Smooth muscle cell (in vitro differentiated cells): ENCODE results near the gene TIGD1. TPM values are rescaled to one million over a fixed set of nuclear protein-coding genes. Genes with fewer than 3 reads are reported as not detected.
"Not testable (repeated sequence)": the region's sequence is repeated elsewhere in the genome, so short reads cannot be mapped to it uniquely, and the experiment has no call there.

Experiments used
- DNase-seq: peaks from one replicate; lab custom pipeline; 2025; ENCODE audit not compliant: unreplicated experiment; lab: John Stamatoyannopoulos, UW
- H2AFZ ChIP-seq: fragments of 200-600 bp; sonication (generic); 2 replicates; pipeline ENCODE4 v1.6.0; 2016; ENCODE audit warnings: antibody characterized with exemption, low read depth, mild to moderate bottlenecking
- H3F3A ChIP-seq: fragments of 200-600 bp; sonication (generic); 2 replicates; pipeline ENCODE4 v1.6.0; 2017; ENCODE audit warnings: antibody characterized with exemption, low read depth
- H3K27ac ChIP-seq: fragments of 200-600 bp; sonication (generic); 2 replicates; pipeline ENCODE4 v1.5.1; 2016; ENCODE audit warnings: low read depth, mild to moderate bottlenecking
- H3K27me3 ChIP-seq: fragments of 200-600 bp; sonication (generic); 2 replicates; pipeline ENCODE4 v1.6.1; 2016; ENCODE audit warnings: low read depth, mild to moderate bottlenecking
- H3K36me3 ChIP-seq: fragments of 200-600 bp; sonication (generic); 2 replicates; pipeline ENCODE4 v1.5.1; 2016; ENCODE audit warnings: low read depth
- H3K4me1 ChIP-seq: fragments of 200-600 bp; sonication (generic); 2 replicates; pipeline ENCODE4 v1.5.1; 2016; ENCODE audit warnings: low read depth
- H3K4me2 ChIP-seq: fragments of 200-600 bp; sonication (generic); 2 replicates; pipeline ENCODE4 v1.6.0; 2016; ENCODE audit warnings: mild to moderate bottlenecking
- H3K4me3 ChIP-seq: fragments of 200-600 bp; sonication (generic); 2 replicates; pipeline ENCODE4 v1.5.1; 2016; ENCODE audit warnings: mild to moderate bottlenecking
- H3K79me2 ChIP-seq: fragments of 200-600 bp; sonication (generic); 2 replicates; pipeline ENCODE4 v1.6.0; 2016; ENCODE audit warnings: low read depth, mild to moderate bottlenecking
- H3K9ac ChIP-seq: fragments of 200-600 bp; sonication (generic); 2 replicates; pipeline ENCODE4 v1.6.0; 2016; ENCODE audit warnings: low read depth
- H3K9me3 ChIP-seq: fragments of 200-600 bp; sonication (generic); replicated peaks from 2 replicates; pipeline ENCODE4 v1.5.1; 2016; ENCODE audit warnings: low read depth
- H4K20me1 ChIP-seq: fragments of 200-600 bp; sonication (generic); 2 replicates; pipeline ENCODE4 v1.6.0; 2016; ENCODE audit warnings: low read depth
- CTCF ChIP-seq: fragments of 200-600 bp; sonication (generic); IDR thresholded peaks from 2 replicates; pipeline ENCODE4 v1.5.1; 2017; ENCODE audit warnings: borderline replicate concordance, mild to moderate bottlenecking, antibody characterized with exemption; ENCODE audit not compliant: insufficient read depth, poor library complexity, severe bottlenecking
- WGBS: methylation state at CpG from one replicate; pipeline ENCODE4 v1.1.7; 2016; ENCODE audit warnings: low lambda C conversion rate; 5-methylcytosine and 5-hydroxymethylcytosine counted together
- polyA plus RNA-seq: library from polyadenylated mRNA; unstranded; fragments of >200 nt; fragmentation: Nextera tagmentation; extraction: Ambion mirVana; gene quantifications from 2 replicates; pipeline ENCODE4 v1.2.1, GENCODE V29; 2016
- total RNA-seq: library from RNA; depleted of rRNA; stranded (reverse); fragments of >200 nt; gene quantifications from 2 replicates; pipeline ENCODE4 v1.2.3, GENCODE V29; 2014

Gene TIGD1
- total and polyA plus RNA-seq, 2 experiments from 2014 or later = 2.9 to 8.1 TPM

- no peak for TF ChIP-seq CTCF
- no peaks in the 10 kb centered on the region for H3K36me3 ChIP-seq
Observed at GRCh38 chr2:232534940-232535651, 15.3 kb downstream of the TIGD1 start.

GRCh38 chr2:232533944-232534710 lies 16.2 kb downstream of the TIGD1 start:
- Histone ChIP-seq H3K79me2 (no peaks in the 10 kb centered on the region), H3K27ac (no peak overlapping the region), H2AFZ (no peak overlapping the region), H3K4me1 (peaks cover under 1% of the 10 kb centered on the region), H3K36me3 (no peaks in the 10 kb centered on the region), H3K4me3 (no peak overlapping the region), H3F3A (no peaks in the 10 kb centered on the region), H3K9me3 (no peaks in the 10 kb centered on the region), H4K20me1 (no peaks in the 10 kb centered on the region), H3K4me2 (no peak overlapping the region), H3K27me3 (no peaks in the 10 kb centered on the region), H3K9ac (no peak overlapping the region)
- no peak for DNase-seq
- 74% methylated on average over 13 of the region's 13 CpGs for whole genome bisulfite sequencing
- TF ChIP-seq CTCF = no peak

More at GRCh38 chr2:232534940-232535651, 15.3 kb downstream of the TIGD1 start:
- H3K9me3 ChIP-seq = no peaks in the 10 kb centered on the region
- peaks cover 6% of the 10 kb centered on the region for H3K4me1 ChIP-seq
- H3K9ac ChIP-seq = no peak overlapping the region
- no peak overlapping the region for H3K4me3 ChIP-seq
- no peaks in the 10 kb centered on the region for H3F3A ChIP-seq
- no peak overlapping the region for H3K27ac ChIP-seq
- H3K27me3 ChIP-seq = no peaks in the 10 kb centered on the region
- H4K20me1 ChIP-seq = no peaks in the 10 kb centered on the region
- H3K4me2 ChIP-seq = peak overlapping the region; percentile 17
- no peak for DNase-seq
- WGBS = 79% methylated on average over 14 of the region's 14 CpGs
- no peaks in the 10 kb centered on the region for H3K79me2 ChIP-seq
- H2AFZ ChIP-seq = no peak overlapping the region

DNA sequence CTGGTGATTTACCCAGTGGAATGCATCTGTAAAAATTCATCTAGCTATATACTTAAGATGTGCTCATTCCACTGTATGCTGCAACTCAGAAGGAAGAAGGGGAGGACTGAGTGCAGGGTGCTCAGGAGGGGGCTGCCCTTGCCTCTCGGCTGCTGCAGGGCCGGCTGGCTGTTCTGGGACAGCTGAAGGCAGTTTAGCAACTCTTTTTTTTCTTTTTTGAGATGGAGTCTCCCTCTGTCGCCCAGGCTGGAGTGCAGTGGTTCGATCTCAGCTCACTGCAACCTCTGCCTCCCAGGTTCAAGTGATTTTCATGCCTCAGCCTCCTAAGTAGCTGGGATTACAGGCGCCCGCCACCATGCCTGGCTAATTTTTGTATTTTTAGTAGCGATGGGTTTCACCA lies 17.5 kb downstream of the TIGD1 start:
- H4K20me1 ChIP-seq, H3K9ac ChIP-seq, H3F3A ChIP-seq, H3K4me2 ChIP-seq, H3K4me3 ChIP-seq, H2AFZ ChIP-seq, H3K9me3 ChIP-seq, H3K27ac ChIP-seq, H3K4me1 ChIP-seq, H3K79me2 ChIP-seq, DNase-seq, H3K36me3 ChIP-seq, H3K27me3 ChIP-seq: not testable (repeated sequence)
- 92% methylated on average over 7 of the region's 7 CpGs for WGBS

- WGBS = 82% methylated on average over 7 of the region's 9 CpGs
Observed at GRCh38 chr2:232532419-232532818, 17.9 kb downstream of the TIGD1 start.

More at GRCh38 chr2:232532419-232532818, 17.9 kb downstream of the TIGD1 start:
- no peak overlapping the region for H2AFZ ChIP-seq
- no peak for DNase-seq
- no peaks in the 10 kb centered on the region for H3K4me1 ChIP-seq
- no peak overlapping the region for H3K9ac ChIP-seq
- no peaks in the 10 kb centered on the region for H4K20me1 ChIP-seq
- no peaks in the 10 kb centered on the region for H3K36me3 ChIP-seq
- no peak for TF ChIP-seq CTCF
- H3K27me3 ChIP-seq = no peaks in the 10 kb centered on the region
- H3K4me3 ChIP-seq = no peak overlapping the region
- H3F3A ChIP-seq = no peaks in the 10 kb centered on the region
- no peak overlapping the region for H3K4me2 ChIP-seq
- H3K79me2 ChIP-seq = no peaks in the 10 kb centered on the region
- H3K9me3 ChIP-seq = no peaks in the 10 kb centered on the region
- H3K27ac ChIP-seq = no peak overlapping the region
